ENCODE measurements around the gene SLC66A2. TPM values are rescaled to one million over a fixed set of nuclear protein-coding genes. Genes with fewer than 3 reads are reported as not detected.

The SLC66A2 gene
- total RNA-seq, 1 donor from 2014 or later = 29.3 TPM

DNA sequence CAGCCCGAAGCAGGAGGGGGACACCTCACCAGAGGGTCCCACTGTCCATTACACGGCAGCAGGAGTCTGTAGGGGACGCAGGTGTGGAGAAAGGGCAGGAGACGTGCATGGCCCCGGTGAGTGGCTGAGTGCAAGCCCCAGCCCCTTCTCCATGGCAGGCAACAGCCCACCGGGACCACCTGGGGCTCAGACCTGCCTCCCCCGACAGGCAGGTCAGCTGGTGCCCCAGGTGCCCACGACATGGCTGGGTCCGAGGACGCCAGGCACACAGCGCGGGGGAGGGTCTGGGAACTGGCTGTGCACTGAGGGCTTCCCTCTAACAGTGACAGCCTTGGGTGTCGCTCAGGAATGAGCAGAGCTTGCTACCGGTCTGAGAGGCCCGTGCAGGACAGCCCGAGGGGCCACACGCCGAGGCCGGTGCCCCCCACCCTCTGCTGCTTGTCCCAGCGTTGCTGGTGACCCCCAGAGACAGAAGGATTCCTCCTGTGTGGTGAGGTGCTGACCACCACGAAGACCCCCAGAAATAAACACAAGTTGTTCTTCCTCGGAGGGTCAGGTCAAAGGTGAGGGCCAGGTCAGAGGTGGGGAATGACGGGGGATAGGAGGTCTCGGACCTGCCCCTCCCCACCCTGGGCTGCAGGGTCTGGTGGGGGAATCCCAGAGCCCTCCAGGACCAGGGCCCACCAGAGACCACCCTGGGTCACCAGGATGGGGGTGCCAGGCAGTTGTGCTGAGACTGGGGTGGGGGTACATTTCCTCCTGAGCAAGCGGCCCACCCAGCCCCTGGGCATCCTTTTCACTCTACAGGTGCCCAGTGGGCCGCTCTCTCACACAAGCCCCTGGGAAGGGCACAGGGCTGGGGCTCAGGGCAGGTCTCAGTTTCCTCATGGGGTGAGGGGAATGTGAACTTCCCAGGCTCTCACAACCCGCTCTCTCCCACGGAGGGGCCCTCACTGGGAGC, 50.6 kb downstream of the SLC66A2 start:
- no peak for ATAC-seq
- peak; percentile 66 for DNase-seq (ENCODE audit: missing footprints)
- intact Hi-C loops (cut with DNase I) = no loop called here

DNA sequence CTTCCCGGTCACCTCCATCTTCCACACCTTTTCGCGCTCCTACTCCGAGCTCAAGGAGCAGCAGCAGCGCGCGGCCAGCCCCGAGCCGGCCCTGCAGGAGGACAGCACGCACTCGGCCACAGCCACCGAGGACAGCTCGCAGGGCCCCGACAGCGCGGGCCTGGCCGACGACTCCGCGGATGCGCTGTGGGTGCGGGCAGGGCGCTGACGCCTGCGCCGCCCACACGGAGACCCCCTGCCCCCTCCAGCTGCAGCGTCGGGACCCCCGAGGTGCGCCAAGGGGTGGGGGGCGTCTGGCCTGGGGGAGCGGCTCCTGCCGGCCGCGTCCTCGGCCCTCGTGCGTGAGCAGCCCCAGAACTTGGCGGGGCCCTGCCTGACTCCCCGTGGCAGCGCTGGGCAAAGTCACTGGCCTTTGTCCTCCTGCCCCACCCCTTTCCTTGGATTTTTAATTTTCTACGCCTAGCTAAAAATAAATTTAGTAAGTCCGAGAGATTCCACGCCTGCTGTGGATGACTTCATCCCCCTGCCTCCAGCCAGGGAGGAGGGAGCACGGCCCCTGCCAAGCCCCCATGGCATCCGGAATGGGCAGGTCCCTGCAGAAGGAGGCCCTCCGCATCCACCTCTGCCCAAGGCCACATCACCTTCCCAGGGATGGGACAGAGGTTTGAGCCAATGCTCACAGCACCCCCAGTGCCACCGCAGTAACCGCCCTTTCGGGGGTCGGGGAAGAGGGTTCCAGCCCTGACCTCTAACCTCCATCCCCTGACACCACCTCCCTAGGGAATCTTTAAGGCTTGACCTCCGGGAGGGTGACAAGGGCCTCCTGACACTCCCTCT, 51.6 kb downstream of the SLC66A2 start:
- ATAC-seq (no peak), DNase-seq (ENCODE audit: missing footprints) (peak; percentile 37)
- intact Hi-C loops (cut with DNase I) = no loop called here

DNA sequence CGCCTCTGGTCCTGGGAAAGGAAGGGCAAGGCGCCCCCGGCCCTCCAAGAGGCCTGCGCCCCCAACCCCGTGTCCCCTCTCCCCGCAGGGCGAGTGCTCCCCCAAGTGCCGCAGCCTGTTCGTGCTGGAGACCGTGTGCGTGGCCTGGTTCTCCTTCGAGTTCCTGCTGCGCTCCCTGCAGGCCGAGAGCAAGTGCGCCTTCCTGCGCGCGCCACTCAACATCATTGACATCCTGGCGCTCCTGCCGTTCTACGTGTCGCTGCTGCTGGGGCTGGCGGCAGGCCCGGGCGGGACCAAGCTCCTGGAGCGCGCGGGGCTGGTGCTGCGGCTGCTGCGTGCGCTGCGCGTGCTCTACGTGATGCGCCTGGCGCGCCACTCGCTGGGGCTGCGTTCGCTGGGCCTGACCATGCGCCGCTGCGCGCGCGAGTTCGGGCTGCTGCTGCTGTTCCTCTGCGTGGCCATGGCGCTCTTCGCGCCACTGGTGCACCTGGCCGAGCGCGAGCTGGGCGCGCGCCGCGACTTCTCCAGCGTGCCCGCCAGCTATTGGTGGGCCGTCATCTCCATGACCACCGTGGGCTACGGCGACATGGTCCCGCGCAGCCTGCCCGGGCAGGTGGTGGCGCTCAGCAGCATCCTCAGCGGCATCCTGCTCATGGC, 52.4 kb downstream of the SLC66A2 start:
- DNase-seq (ENCODE audit: missing footprints) (peak; percentile 65), ATAC-seq (no peak)
- intact Hi-C loops (cut with DNase I) = no loop called here

DNA sequence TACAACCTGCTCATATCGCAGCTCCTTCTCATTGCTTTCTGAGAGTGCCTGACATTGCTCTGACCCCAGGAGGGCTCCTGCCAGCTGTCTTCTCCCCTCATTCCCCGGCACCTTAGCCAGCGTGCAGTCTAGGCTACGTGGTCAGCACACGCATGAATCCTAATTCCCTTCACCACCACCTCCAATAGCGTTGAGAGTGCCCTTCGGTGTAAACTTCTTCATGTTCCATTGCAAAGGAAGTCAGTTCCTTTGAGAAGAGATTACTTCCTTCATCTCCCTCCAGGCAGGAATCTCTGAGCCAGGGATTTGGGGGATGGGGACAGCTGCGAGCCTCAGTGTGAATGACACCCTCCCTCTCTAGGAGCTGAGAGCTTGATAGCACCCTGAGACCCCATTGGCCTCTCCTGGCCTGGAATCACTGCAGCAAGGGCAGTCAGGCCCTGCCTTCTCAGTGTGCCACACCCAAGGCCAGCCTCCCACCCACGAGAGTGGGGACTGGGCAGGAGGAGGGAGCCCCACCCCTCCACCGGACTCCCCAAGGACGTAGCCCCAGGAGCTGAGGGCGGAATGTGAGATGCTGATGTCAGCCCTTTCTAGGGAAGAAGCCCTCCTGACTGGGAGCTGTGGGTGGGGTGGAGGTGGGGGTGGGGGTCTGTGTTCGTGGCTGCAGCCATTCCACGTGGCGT, 53.4 kb downstream of the SLC66A2 start:
- peak; percentile 18 for DNase-seq (ENCODE audit: missing footprints)
- intact Hi-C loops (cut with DNase I) = no loop called here

DNA sequence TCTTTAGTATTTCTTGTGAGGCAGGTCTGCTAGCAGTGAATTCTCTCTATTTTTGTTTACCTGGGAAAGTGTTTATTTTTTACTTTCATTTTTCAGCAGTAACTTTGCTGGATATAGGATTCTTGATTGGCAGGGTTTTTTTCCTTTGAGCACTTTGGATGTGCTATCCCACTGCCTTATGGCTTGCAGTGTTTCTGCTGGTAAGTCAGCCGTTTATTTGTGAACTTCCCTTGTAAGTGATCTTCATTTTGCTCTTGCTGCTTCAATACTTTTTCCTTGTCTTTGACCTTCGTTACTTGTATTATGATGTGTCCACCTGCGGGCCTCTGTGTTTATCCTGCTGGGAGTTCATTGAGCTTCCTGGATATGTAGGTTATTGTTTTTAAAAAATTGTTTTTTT, 54.7 kb downstream of the SLC66A2 start:
- DNase-seq (ENCODE audit: missing footprints) (no peak), ATAC-seq (no peak)
- intact Hi-C loops (cut with DNase I) = no loop called here

More for the DNA sequence above, 53.4 kb downstream of the SLC66A2 start:
- no peak for ATAC-seq

DNA sequence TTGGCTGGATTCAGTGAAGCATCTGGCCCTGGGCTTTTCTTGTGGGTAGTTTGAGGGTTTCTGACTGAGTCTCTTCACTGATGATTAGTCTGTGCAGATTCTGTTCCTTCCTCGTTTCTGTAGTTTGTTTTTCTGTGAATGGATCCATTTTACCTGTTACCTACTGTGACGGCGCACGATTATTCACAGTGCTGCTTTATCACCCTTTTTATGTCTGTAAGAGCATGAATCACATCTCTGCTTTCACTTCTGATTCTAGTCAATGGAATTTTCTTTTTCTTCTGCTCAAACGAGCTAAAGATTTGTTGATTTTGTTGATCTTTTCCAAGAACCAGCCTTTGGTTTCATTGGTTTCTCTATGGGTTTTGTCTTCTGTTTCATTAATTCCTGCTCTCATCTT, 60.8 kb downstream of the SLC66A2 start:
- ATAC-seq (no peak), DNase-seq (ENCODE audit: missing footprints) (peak; percentile 7)
- intact Hi-C loops (cut with DNase I) = no loop called here

DNA sequence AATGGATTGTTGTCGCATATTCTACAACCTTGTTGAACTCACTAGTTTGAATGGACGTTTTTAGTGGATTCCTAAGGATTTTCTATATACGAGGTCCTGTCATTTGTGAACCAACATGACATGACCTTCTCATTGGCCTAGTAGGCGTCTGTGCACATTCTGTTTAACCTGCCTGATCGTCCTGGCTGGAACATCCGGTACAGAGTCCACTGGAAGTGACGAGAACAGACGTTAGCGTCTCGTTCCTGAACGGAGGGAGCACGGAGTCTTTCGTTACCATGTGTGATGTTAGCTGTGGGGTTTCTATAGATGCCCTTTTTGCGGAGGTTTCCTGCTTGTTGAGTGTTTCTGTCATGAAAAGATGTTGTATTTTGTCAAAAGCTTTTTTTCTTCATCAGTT, 61.9 kb downstream of the SLC66A2 start:
- ATAC-seq (no peak), DNase-seq (ENCODE audit: missing footprints) (peak; percentile 39)
- intact Hi-C loops (cut with DNase I) = no loop called here

DNA sequence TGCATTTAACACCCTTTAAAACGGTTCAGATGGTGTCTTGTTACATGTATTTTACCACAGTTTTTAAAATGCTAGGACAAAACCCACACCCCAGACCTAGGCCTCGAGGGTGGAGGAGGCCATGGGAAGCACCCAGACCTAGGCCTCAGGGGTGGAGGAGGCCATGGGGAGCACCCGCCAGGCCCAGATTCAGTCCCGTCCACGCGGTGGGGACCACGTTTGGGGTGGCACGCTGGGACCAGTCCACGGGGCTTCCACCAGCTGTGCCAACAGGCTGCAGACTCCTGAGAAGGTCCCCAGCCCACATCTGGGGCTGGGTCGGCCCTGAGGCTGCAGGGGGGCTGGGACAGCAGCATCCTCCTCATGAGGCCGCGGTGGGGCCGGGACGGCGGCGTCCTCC, 63.4 kb downstream of the SLC66A2 start:
- intact Hi-C loops (cut with DNase I) = no loop called here
- DNase-seq (ENCODE audit: missing footprints) = peak; percentile 35

DNA sequence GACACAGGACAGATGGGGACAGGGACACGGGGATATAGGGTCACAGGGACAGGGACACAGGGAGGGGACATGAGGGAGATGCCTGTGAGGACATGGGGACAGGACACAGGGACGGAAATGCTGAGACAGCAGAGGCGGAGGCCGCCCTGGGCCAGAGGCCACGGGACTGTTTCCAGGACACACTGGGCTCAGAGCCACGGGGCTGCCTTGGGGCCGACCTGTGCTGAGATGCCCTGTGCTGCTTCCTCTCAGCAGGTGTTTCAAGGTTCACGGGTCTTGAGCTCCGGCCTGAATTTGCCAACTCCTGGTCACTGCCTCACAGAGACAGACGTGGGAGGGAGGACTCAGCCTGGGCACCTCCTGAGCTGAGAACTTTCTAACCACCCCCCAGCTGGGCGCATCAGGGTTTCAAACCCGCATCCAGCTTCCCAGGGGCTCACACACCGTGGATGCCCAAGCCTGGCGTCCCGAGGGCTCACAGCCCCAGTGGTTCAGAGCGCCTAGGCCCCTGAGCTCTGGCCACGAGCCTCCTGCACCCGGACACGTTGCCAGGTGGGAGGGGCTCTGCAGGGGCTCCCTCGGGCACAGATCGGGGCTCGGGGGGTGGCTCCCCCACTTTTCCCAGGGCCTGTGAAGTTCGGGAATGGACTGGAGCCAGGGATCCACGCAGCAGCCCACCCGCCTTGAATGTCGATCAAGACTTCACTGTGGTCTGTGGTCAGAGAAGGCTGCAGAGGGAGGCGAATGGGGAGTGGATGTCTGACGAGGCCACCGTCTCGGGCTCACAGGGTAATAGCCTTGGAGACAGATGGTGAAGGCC, 64.1 kb downstream of the SLC66A2 start:
- intact Hi-C loops (cut with DNase I) = no loop called here
- peak; percentile 28 for DNase-seq (ENCODE audit: missing footprints)
- no peak for ATAC-seq

More for the DNA sequence above, 63.4 kb downstream of the SLC66A2 start:
- ATAC-seq = no peak

DNA sequence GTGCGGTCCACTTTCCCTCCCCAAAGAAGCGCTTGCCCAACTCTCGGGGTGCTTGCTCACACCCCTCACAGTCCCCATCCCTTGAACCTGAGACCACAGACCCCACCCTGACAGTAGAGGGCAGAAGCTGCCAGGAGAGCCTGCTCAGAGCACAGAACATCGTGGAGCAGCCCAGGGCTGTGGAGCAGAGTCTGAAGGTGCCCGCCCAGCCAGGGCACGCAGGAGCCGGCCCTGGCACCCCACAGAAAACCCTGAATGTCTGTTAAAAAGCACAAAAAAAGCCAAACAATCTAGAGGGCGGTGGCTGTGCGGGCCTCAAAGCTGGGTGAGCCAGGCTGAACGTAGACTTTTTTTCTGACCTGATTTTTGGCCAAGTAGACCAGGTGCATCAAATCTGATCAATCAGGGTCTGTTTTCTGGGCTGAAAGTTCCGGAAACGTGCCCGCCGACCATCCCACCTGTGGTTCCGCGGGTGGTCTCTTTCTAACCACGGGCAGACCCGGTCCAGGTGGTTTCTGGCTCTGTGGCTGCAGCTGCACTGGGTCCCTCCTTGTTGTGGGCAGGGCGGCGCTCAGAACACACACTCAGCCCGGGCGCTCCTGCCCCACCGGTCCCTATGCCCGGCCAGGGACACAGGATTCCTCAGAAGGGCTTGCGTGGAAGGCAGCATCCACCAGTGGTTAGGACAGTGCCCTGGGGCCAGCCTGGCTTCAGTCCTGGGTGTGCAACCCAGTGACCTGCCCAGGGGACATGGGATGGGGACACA, 66.3 kb downstream of the SLC66A2 start:
- DNase-seq (ENCODE audit: missing footprints) = peak; percentile 32
- intact Hi-C loops (cut with DNase I) = no loop called here
- no peak for ATAC-seq

DNA sequence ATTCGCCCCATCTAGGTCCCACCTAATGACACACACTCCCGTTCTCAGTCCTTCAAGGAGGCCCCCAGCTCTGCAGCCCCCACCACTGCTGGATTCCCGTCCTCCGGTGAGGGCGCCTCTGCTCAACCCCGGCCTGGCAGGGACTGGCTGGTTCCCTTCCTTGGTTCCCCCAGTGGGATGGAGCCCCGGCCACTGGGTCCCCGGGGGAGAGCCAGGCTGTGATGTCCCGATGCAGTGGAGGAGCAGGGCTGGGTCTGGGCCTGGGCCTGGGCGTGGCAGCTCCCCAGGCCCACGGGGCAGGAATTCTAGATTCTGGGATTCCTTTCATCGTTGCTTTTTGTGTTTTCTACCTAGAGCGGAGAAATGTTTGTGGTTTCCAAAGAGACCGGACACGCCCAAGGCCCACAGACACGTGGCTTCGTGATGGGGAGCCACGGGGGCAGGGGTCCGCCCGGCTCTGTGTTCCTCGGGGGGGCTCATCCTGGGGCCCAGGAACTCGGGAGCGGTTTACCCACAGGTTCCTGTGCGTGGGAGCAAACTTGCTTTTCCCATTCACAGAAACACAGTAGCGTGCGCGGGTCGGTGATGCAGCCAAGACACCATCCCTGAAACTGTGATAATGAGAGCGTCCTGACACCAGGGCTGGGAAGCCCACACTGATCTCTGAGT, 67.0 kb downstream of the SLC66A2 start:
- intact Hi-C loops (cut with DNase I) = no loop called here
- DNase-seq (ENCODE audit: missing footprints) (peak; percentile 35), ATAC-seq (no peak)

DNA sequence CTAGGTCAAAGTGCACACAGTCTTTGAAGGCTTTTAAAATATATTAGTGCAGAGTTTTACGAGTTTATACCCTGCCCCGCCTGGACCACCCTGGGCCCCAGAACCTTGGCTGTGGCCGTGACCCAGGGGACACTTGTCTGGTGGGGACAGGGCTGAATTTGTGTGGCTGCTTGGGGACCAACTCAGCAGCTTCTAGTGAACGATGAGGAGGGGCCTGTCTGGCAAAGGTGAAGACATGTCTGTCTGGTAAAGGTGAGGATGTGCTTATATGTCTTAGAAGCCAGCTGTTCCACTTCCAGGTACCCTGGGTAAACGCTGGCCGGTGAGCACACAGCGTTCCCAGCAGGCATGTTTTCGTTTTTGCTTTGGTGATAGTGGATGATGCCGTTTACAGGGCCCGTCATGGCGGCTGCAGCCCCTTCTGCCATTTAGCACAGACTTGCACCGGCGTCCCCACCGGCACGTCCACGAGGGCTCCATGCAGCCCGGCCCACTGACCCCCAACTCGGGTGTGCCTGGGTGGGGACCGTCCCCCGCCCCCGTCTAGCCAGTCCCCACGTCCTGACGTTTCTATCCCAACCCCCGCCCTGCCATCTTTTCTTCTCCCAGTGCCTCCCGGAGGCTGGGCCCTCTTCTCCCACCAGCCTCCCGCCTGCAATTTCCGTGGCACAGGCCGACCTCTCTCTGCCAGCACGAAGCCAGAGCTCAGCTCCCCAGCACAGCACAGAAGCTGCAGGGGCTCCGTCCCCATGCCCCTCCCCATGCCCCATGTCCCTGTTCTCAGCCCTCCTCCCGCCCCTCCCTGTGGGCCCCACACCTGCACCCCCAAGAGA, 67.8 kb downstream of the SLC66A2 start:
- no peak for ATAC-seq
- peak; percentile 43 for DNase-seq (ENCODE audit: missing footprints)
- intact Hi-C loops (cut with DNase I) = no loop called here

DNA sequence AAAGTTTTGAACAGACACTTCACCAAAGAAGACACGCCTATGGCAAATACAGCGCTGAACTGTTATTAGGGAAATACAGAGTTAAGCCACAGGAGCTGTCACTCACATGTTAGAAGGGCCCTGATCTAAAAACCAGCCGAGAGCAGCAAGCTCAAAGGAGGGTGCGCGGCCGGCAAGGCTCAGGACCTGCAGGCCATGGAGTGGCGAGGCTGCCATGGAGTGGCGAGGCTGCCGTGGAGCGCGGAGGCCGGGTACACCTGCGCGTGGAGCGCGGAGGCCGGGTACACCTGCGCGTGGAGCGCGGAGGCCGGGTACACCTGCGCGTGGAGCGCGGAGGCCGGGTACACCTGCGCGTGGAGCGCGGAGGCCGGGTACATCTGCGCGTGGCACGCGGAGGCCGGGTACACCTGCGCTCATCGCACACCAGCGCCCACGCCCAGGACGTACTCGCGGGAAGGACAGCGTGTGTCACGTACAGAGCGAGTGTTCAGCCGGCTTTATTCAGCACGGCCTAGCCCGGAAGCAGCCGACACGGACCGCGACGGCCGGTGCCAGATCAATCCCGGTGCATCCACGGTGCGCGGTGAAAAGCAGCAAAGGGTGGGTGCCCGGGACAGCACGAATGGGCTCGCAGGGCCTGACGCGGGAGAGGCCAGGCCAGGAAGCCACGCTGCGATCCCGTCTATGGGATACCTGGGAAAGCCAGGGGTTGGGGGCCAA, 68.8 kb downstream of the SLC66A2 start:
- ATAC-seq = no peak
- intact Hi-C loops (cut with DNase I) = no loop called here
- peak; percentile 66 for DNase-seq (ENCODE audit: missing footprints)

DNA sequence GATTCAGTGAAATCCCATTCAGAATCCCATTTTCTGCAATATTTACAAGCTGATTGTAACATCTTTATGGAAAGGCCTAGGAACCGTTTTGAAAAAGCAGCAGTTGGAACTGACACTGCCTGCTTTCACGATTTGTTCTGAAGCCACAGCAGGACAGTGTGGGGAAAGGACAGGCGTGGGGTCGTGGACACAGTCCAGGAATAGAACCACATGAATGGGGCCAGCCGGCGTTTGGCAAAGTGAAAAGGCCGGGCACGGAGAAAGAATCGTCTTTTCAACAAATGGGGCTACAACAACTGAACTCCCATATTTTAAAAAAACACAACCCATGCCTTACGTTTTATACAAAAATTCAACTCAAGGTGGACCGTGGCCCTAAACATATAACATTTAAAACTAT, 69.8 kb downstream of the SLC66A2 start:
- ATAC-seq (no peak), DNase-seq (ENCODE audit: missing footprints) (no peak)
- intact Hi-C loops (cut with DNase I) = no loop called here

DNA sequence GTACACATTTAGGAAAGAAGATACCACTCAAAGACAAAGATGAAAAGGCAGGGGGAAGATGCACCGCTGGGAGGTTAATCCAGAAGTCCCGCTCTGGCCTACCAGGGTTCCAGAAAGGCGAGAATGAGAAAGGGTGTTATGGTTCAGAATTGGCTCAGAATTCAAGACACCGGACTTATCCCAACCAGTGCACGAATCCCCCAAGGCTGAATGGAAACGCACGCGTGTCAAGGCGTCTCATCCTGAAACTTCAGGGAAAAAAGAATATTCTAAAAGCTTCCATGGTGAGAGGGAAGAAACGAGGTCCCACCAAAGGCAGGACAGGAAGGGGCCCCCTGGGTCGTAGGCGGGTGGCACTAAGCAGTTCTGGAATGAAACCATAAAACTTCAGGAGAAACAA, 71.9 kb downstream of the SLC66A2 start:
- DNase-seq (ENCODE audit: missing footprints) (peak; percentile 18), ATAC-seq (no peak)
- intact Hi-C loops (cut with DNase I) = no loop called here

Data from Right ventricle myocardium inferior (tissue), 1 donor.